HCEC 1CT (cell line): ENCODE results near the gene TOMM20.
"Not testable (repeated sequence)": the region's sequence is repeated elsewhere in the genome, so short reads cannot be mapped to it uniquely, and the experiment has no call there.

Experiments used
- DNase-seq: peaks from one replicate; pipeline ENCODE4 v3.0.0-alpha.2; 2017

TOMM20 gene

GRCh38 chr1:235128456-235129328 lies at the start of gene TOMM20:
TSS of gene TOMM20 (minus strand) at chr1:235128837. CDS start at chr1:235128715, 122 bp downstream.
- peak; percentile 98 for DNase-seq

- no peak for DNase-seq
Measured at GRCh38 chr1:235176486-235176885, 47.8 kb upstream of the TOMM20 start.

- DNase-seq = no peak
Measured at GRCh38 chr1:235169986-235170385, 41.3 kb upstream of the TOMM20 start.

- DNase-seq = no peak
Measured at GRCh38 chr1:235168375-235168774, 39.7 kb upstream of the TOMM20 start.

GRCh38 chr1:235161685-235162327 lies 33.2 kb upstream of the TOMM20 start:
- no peak for DNase-seq

- peak; percentile 90 for DNase-seq
Measured at GRCh38 chr1:235160957-235161684, 32.5 kb upstream of the TOMM20 start, which contains the start of gene RBM34. TSS of gene RBM34 (minus strand) at chr1:235161250. CDS start at chr1:235161226, 24 bp downstream.

- DNase-seq = peak; percentile 34
Measured at GRCh38 chr1:235160383-235160956, 31.8 kb upstream of the TOMM20 start.

GRCh38 chr1:235159930-235160329 lies 31.3 kb upstream of the TOMM20 start:
- not testable (repeated sequence) for DNase-seq

GRCh38 chr1:235159284-235159683 lies 30.6 kb upstream of the TOMM20 start:
- not testable (repeated sequence) for DNase-seq

- no peak for DNase-seq
Measured at GRCh38 chr1:235158680-235159079, 30.0 kb upstream of the TOMM20 start.

GRCh38 chr1:235157150-235157549 lies 28.5 kb upstream of the TOMM20 start:
- no peak for DNase-seq

GRCh38 chr1:235156740-235157139 lies 28.1 kb upstream of the TOMM20 start:
- no peak for DNase-seq

GRCh38 chr1:235156265-235156664 lies 27.6 kb upstream of the TOMM20 start:
- no peak for DNase-seq

GRCh38 chr1:235152235-235152634 lies 23.6 kb upstream of the TOMM20 start:
- DNase-seq = no peak

GRCh38 chr1:235151033-235151432 lies 22.4 kb upstream of the TOMM20 start:
- DNase-seq = no peak

- DNase-seq = no peak
Measured at GRCh38 chr1:235149824-235150223, 21.2 kb upstream of the TOMM20 start.

- no peak for DNase-seq
Measured at GRCh38 chr1:235147269-235147668, 18.6 kb upstream of the TOMM20 start.

GRCh38 chr1:235145639-235146038 lies 17.0 kb upstream of the TOMM20 start:
- DNase-seq = no peak

- no peak for DNase-seq
Measured at GRCh38 chr1:235142991-235143390, 14.4 kb upstream of the TOMM20 start.

- no peak for DNase-seq
Measured at GRCh38 chr1:235139315-235139714, 10.7 kb upstream of the TOMM20 start.

GRCh38 chr1:235138821-235139220 lies 10.2 kb upstream of the TOMM20 start:
- DNase-seq = no peak

GRCh38 chr1:235136111-235136510 lies 7.5 kb upstream of the TOMM20 start:
- no peak for DNase-seq

- DNase-seq = no peak
Measured at GRCh38 chr1:235134171-235134570, 5.5 kb upstream of the TOMM20 start.
